GM12878 (cell line): ENCODE data around the gene ZNF888.

Source experiments
- CEBPB ChIP-seq, 2 experiments: fragments of 150-350 bp in 1 of 2; IDR thresholded peaks; 2 replicates each; pipeline ENCODE4 v1.6.1; 2012 to 2014; ENCODE audit warnings: low read depth in 2 of 2, low read length in 2 of 2, borderline replicate concordance in 1 of 2, inconsistent platforms in 1 of 2
- CHD4 ChIP-seq: fragments of 200-600 bp; sonication (generic); IDR thresholded peaks from 2 replicates; pipeline ENCODE4 v1.6.1; 2016; ENCODE audit warnings: mild to moderate bottlenecking
- CTCF ChIP-seq, 3 experiments: IDR thresholded peaks in 2 of 3; conservative IDR thresholded peaks in 1 of 3; 2 replicates each; pipeline ENCODE4 v1.5.1; 2011; ENCODE audit warnings: low read depth in 3 of 3, low read length in 3 of 3, mild to moderate bottlenecking in 3 of 3, control low read depth in 2 of 3, moderate library complexity in 2 of 3, inconsistent platforms in 1 of 3, mixed read lengths in 1 of 3; ENCODE audit not compliant: control insufficient read depth in 2 of 3, insufficient read depth in 1 of 3; ENCODE audit errors: extremely low read depth in 1 of 3
- EGR1 ChIP-seq, 2 experiments: IDR thresholded peaks; 1 replicate in 1 of 2; 2 replicates in 1 of 2; pipeline ENCODE4 v1.6.1; 2011 to 2012; ENCODE audit warnings: low read depth in 2 of 2, low read length in 2 of 2, borderline replicate concordance in 1 of 2, mild to moderate bottlenecking in 1 of 2, moderate library complexity in 1 of 2
- MYC ChIP-seq: IDR thresholded peaks from 2 replicates; pipeline ENCODE4 v1.6.1; 2011; ENCODE audit warnings: mild to moderate bottlenecking, low read length, moderate library complexity, inconsistent platforms; ENCODE audit not compliant: insufficient read depth, insufficient replicate concordance, insufficient read length, severe bottlenecking
- NRF1 ChIP-seq: conservative IDR thresholded peaks from 2 replicates; pipeline ENCODE4 v1.6.1; 2011; ENCODE audit warnings: mild to moderate bottlenecking, low read depth, low read length, improper control_type of control experiment
- POLR2AphosphoS5 ChIP-seq: IDR thresholded peaks from 2 replicates; pipeline ENCODE4 v1.6.1; 2011; ENCODE audit warnings: mild to moderate bottlenecking, low read length, inconsistent platforms
- YY1 ChIP-seq: IDR thresholded peaks from 2 replicates; pipeline ENCODE4 v1.6.1; 2011; ENCODE audit warnings: low read depth, mild to moderate bottlenecking, low read length
- ZBTB40 ChIP-seq: fragments of 450-650 bp; IDR thresholded peaks from 2 replicates; pipeline ENCODE4 v1.6.1; 2016; ENCODE audit warnings: mild to moderate bottlenecking, moderate library complexity, borderline replicate concordance
- ZNF592 ChIP-seq: fragments of 450-650 bp; IDR thresholded peaks from 2 replicates; pipeline ENCODE4 v1.6.1; 2017; ENCODE audit warnings: mild to moderate bottlenecking, moderate library complexity

- no peak for TF ChIP-seq YY1
- TF ChIP-seq CTCF (IDR thresholded peaks at IDR 0.05 in 2 of 3, conservative IDR thresholded peaks at IDR 0.05 in 1 of 3; ENCODE audit: control insufficient read depth in 2 of 3, extremely low read depth in 1 of 3, insufficient read depth in 1 of 3, low read depth in 3 of 3, low read length in 3 of 3) = no peak
- peak in 1 of 2 experiments; percentile 70; a peak in 2 of 3 replicates for TF ChIP-seq EGR1 (IDR thresholded peaks at IDR 0.05; ENCODE audit: borderline replicate concordance in 1 of 2, low read depth in 2 of 2, low read length in 2 of 2)
- TF ChIP-seq NRF1 = no peak
- no peak for TF ChIP-seq MYC
- peak; percentile 87 for TF ChIP-seq POLR2AphosphoS5
- TF ChIP-seq ZNF592 = no peak
- no peak for TF ChIP-seq CHD4
- no peak for TF ChIP-seq CEBPB (IDR thresholded peaks at IDR 0.05; ENCODE audit: borderline replicate concordance in 1 of 2, low read depth in 2 of 2, low read length in 2 of 2)
- no peak for TF ChIP-seq ZBTB40
Observed at GRCh38 chr19:52942386-52943133, 19.3 kb upstream of the ZNF888 start.
